Caki2 (cell line): ENCODE results near the gene ATMIN. TPM values are rescaled to one million over a fixed set of nuclear protein-coding genes. Genes with fewer than 3 reads are reported as not detected.
A peak's percentile ranks its signal among the peaks of the same experiment; 100 is the strongest.

Experiments
- DNase-seq: peaks from one replicate; pipeline ENCODE4 v3.0.0-alpha.2; 2015; ENCODE audit warnings: low read depth
- in situ Hi-C: cut with HindIII; loops from 2 replicates; pipeline ENCODE4 v1.10.0; 2016; ENCODE audit warnings: low sequenced_read_pairs, low pct_unique_long_range_greater_than_20kb, mixed read lengths
- total RNA-seq: library from RNA; depleted of rRNA; stranded (reverse); fragments of >200 nt; shearing (Covaris generic); gene quantifications from 2 replicates; pipeline ENCODE4 v1.2.3, GENCODE V29; 2014; ENCODE audit warnings: low replicate concordance

Gene ATMIN
- total RNA-seq, 1 experiment from 2014 or later: 27.5 TPM

GRCh38 chr16:81004646-81005353 lies 30.8 kb upstream of the ATMIN start:
- peak; percentile 66 for DNase-seq

GRCh38 chr16:81005610-81006161 lies 30.0 kb upstream of the ATMIN start:
- in situ Hi-C loops: no loop called here
- no peak for DNase-seq

More at GRCh38 chr16:81004646-81005353, 30.8 kb upstream of the ATMIN start:
- in situ Hi-C loops: no loop called here

GRCh38 chr16:81006211-81006812 lies 29.3 kb upstream of the ATMIN start:
- DNase-seq: no peak
- in situ Hi-C loops: no loop called here

GRCh38 chr16:81006813-81007695 lies 28.6 kb upstream of the ATMIN start, which contains the start of the genes CENPN and CMC2:
TSS of gene CENPN (plus strand) at chr16:81007214. CDS start at chr16:81011940, 4,726 bp downstream.
TSS of gene CMC2 (minus strand) at chr16:81006885. CDS start at chr16:80997394, 9,491 bp downstream.
- in situ Hi-C loops: no loop called here
- DNase-seq: peak; percentile 98

GRCh38 chr16:81008505-81008789 lies 27.2 kb upstream of the ATMIN start:
- no peak for DNase-seq
- in situ Hi-C loops: no loop called here

- no peak for DNase-seq
- in situ Hi-C loops: no loop called here
These were observed 22.7 kb upstream of the ATMIN start for GRCh38 chr16:81012974-81013373.

- in situ Hi-C loops: no loop called here
- DNase-seq: no peak
These were observed 21.0 kb upstream of the ATMIN start for GRCh38 chr16:81014672-81015071.

- in situ Hi-C loops: no loop called here
- no peak for DNase-seq
These were observed 17.1 kb upstream of the ATMIN start for GRCh38 chr16:81018496-81018895.

GRCh38 chr16:81026429-81026828 lies 9.2 kb upstream of the ATMIN start:
- in situ Hi-C loops: no loop called here
- DNase-seq: no peak

GRCh38 chr16:81029930-81030604 lies 5.6 kb upstream of the ATMIN start:
- in situ Hi-C loops: no loop called here
- DNase-seq: no peak

GRCh38 chr16:81035975-81036750 lies 521 bp downstream of the ATMIN start:
- in situ Hi-C loops: no loop called here
- peak; percentile 41 for DNase-seq

- in situ Hi-C loops: no loop called here
- peak; percentile 3 for DNase-seq
These were observed 1.2 kb downstream of the ATMIN start for GRCh38 chr16:81036751-81037350.

GRCh38 chr16:81040131-81040530 lies 4.5 kb downstream of the ATMIN start:
- DNase-seq: no peak
- in situ Hi-C loops: no loop called here

GRCh38 chr16:81040842-81041241 lies 5.2 kb downstream of the ATMIN start:
- DNase-seq: no peak
- in situ Hi-C loops: no loop called here

- no peak for DNase-seq
- in situ Hi-C loops: no loop called here
These were observed 6.1 kb downstream of the ATMIN start for GRCh38 chr16:81041696-81042095.

- no peak for DNase-seq
- in situ Hi-C loops: no loop called here
These were observed 7.2 kb downstream of the ATMIN start for GRCh38 chr16:81042821-81043220.

GRCh38 chr16:81053761-81054160 lies 18.1 kb downstream of the ATMIN start:
- in situ Hi-C loops: no loop called here

More at GRCh38 chr16:81053761-81054160, 18.1 kb downstream of the ATMIN start:
- no peak for DNase-seq
